IMR-90 (cell line): ENCODE results near the gene KRTAP10-3. TPM values are rescaled to one million over a fixed set of nuclear protein-coding genes. Genes with fewer than 3 reads are reported as not detected.

Experiments used
- ATAC-seq: fragments of 200-7000 bp; cut with Tn5 transposase; 2 replicates; pipeline ENCODE4 v1.9.1; 2020; ENCODE audit warnings: low read depth, mild to moderate bottlenecking, moderate library complexity
- BruUV-seq: library from RNA; stranded (reverse); fragments of 400-500 nt; replicated peaks from 2 replicates; lab custom pipeline; 2021; lab: Mats Ljungman, UMichigan
- CTCF ChIA-PET: fragments of 300-600 bp; formaldehyde crosslinking; extraction: SDS; loops from one replicate; lab custom pipeline; 2021; ENCODE audit warnings: antibody characterized with exemption; lab: Yijun Ruan, JAX
- POLR2A ChIA-PET: fragments of 300-600 bp; sonication (Branson Sonifier 250); formaldehyde crosslinking; loops from one replicate; lab custom pipeline; 2022; ENCODE audit warnings: antibody characterized with exemption; ENCODE audit not compliant: unreplicated experiment; lab: Charles Lee
- DNase-seq: peaks from one replicate; pipeline ENCODE4 v3.0.0; 2013
- H2AFZ ChIP-seq: replicated peaks from 2 replicates; pipeline ENCODE3; 2013; ENCODE audit warnings: low read length, mild to moderate bottlenecking; ENCODE audit not compliant: poor library complexity
- H2AK5ac ChIP-seq: 2 replicates; pipeline ENCODE4 v1.6.1; 2013; ENCODE audit warnings: low read depth, low read length, inconsistent platforms
- H2AK9ac ChIP-seq: replicated peaks from 2 replicates; pipeline ENCODE3; 2013; ENCODE audit warnings: mild to moderate bottlenecking, low read depth, low read length, moderate library complexity; ENCODE audit not compliant: poor library complexity
- H2BK120ac ChIP-seq: 2 replicates; pipeline ENCODE4 v1.6.1; 2013; ENCODE audit warnings: low read depth, low read length, inconsistent platforms
- H2BK15ac ChIP-seq: 3 replicates; pipeline ENCODE4 v1.6.1; 2013; ENCODE audit warnings: low read depth, low read length, inconsistent platforms
- H2BK20ac ChIP-seq: 2 replicates; pipeline ENCODE4 v1.6.1; 2013; ENCODE audit warnings: low read depth, mild to moderate bottlenecking, inconsistent platforms, low read length, moderate library complexity
- H2BK5ac ChIP-seq: 2 replicates; pipeline ENCODE4 v1.6.1; 2013; ENCODE audit warnings: mild to moderate bottlenecking, low read depth, low read length, inconsistent platforms; ENCODE audit not compliant: poor library complexity, severe bottlenecking
- H3K14ac ChIP-seq: replicated peaks from 2 replicates; pipeline ENCODE4 v1.6.1; 2013; ENCODE audit warnings: low read depth, low read length, inconsistent platforms
- H3K18ac ChIP-seq: 2 replicates; pipeline ENCODE4 v1.6.1; 2013; ENCODE audit warnings: low read depth, low read length, control low read depth
- H3K23ac ChIP-seq: 2 replicates; pipeline ENCODE4 v1.6.1; 2013; ENCODE audit warnings: low read depth, low read length, inconsistent platforms
- H3K27ac ChIP-seq: 2 replicates; pipeline ENCODE4 v1.5.1; 2013; ENCODE audit warnings: mild to moderate bottlenecking, control low read depth, low read length; ENCODE audit not compliant: insufficient read depth
- H3K27me3 ChIP-seq: 2 replicates; pipeline ENCODE4 v1.6.1; 2013; ENCODE audit warnings: low read length; ENCODE audit not compliant: control insufficient read depth, insufficient read depth
- H3K36me3 ChIP-seq: 2 replicates; pipeline ENCODE4 v1.6.1; 2013; ENCODE audit warnings: low read length, mixed read lengths; ENCODE audit not compliant: control insufficient read depth, insufficient read depth
- H3K4ac ChIP-seq: 2 replicates; pipeline ENCODE4 v1.6.1; 2013; ENCODE audit warnings: low read depth, low read length, inconsistent platforms
- H3K4me1 ChIP-seq: 2 replicates; pipeline ENCODE4 v1.6.1; 2013; ENCODE audit warnings: low read length, mixed read lengths; ENCODE audit not compliant: control insufficient read depth, insufficient read depth
- H3K4me2 ChIP-seq: 2 replicates; pipeline ENCODE4 v1.6.1; 2013; ENCODE audit warnings: low read depth, mild to moderate bottlenecking, control low read depth, low read length, moderate library complexity
- H3K4me3 ChIP-seq: 2 replicates; pipeline ENCODE4 v1.5.1; 2013; ENCODE audit warnings: low read depth, mild to moderate bottlenecking, control low read depth, low read length, moderate library complexity; ENCODE audit not compliant: insufficient read depth
- H3K56ac ChIP-seq: 2 replicates; pipeline ENCODE4 v1.6.1; 2013; ENCODE audit warnings: low read length, inconsistent platforms; ENCODE audit not compliant: insufficient read depth; ENCODE audit errors: extremely low read depth
- H3K79me1 ChIP-seq, 2 experiments: 2 replicates each; pipeline ENCODE4 v1.6.1; 2013; ENCODE audit warnings: low read length in 2 of 2, inconsistent platforms in 1 of 2, low read depth in 1 of 2
- H3K9ac ChIP-seq: 2 replicates; pipeline ENCODE4 v1.6.1; 2013; ENCODE audit warnings: low read depth, low read length, control low read depth
- H3K9me1 ChIP-seq: 2 replicates; pipeline ENCODE4 v1.6.1; 2013; ENCODE audit warnings: low read length, inconsistent platforms; ENCODE audit not compliant: insufficient read depth
- H3K9me3 ChIP-seq: 2 replicates; pipeline ENCODE4 v1.6.1; 2013; ENCODE audit warnings: low read length; ENCODE audit not compliant: control insufficient read depth, insufficient read depth
- H4K20me1 ChIP-seq: 2 replicates; pipeline ENCODE4 v1.6.1; 2013; ENCODE audit warnings: low read length, inconsistent platforms; ENCODE audit not compliant: insufficient read depth
- H4K5ac ChIP-seq: 2 replicates; pipeline ENCODE4 v1.6.1; 2013; ENCODE audit warnings: mild to moderate bottlenecking, low read depth, low read length, control low read depth
- H4K8ac ChIP-seq, 2 experiments: 2 replicates each; pipeline ENCODE4 v1.6.1; 2013; ENCODE audit warnings: low read depth in 2 of 2, low read length in 2 of 2, control low read depth in 1 of 2, inconsistent platforms in 1 of 2
- H4K91ac ChIP-seq: 2 replicates; pipeline ENCODE4 v1.6.1; 2013; ENCODE audit warnings: low read depth, low read length, inconsistent platforms; ENCODE audit not compliant: insufficient read depth
- ELK1 ChIP-seq: fragments of 150-350 bp; IDR thresholded peaks from 2 replicates; pipeline ENCODE4 v1.6.1; 2016; ENCODE audit warnings: low read depth, mild to moderate bottlenecking, low read length, moderate library complexity, borderline replicate concordance
- FOS ChIP-seq: fragments of 150-350 bp; IDR thresholded peaks from 2 replicates; pipeline ENCODE4 v1.6.1; 2016; ENCODE audit warnings: low read depth, low read length
- MAFK ChIP-seq: IDR thresholded peaks from 2 replicates; pipeline ENCODE4 v1.6.1; 2012; ENCODE audit warnings: low read depth, low read length, improper control_type of control experiment
- MAZ ChIP-seq: IDR thresholded peaks from 2 replicates; pipeline ENCODE4 v1.6.1; 2012; ENCODE audit warnings: low read depth, mild to moderate bottlenecking, low read length, improper control_type of control experiment, moderate library complexity, borderline replicate concordance
- RAD21 ChIP-seq: IDR thresholded peaks from 2 replicates; pipeline ENCODE4 v1.6.1; 2012; ENCODE audit warnings: low read length, improper control_type of control experiment
- RFX5 ChIP-seq: IDR thresholded peaks from 2 replicates; pipeline ENCODE4 v1.8.0; 2012; ENCODE audit warnings: low read depth, mild to moderate bottlenecking, low read length, moderate library complexity
- WGBS, 2 experiments: methylation state at CpG; one replicate each; pipeline versions ENCODE4 v1.1.5 to v1.1.7; 2013; ENCODE audit warnings: missing lambda C conversion rate in 2 of 2; ENCODE audit not compliant: insufficient read length in 1 of 2; ENCODE audit errors: extremely low coverage in 2 of 2; 5-methylcytosine and 5-hydroxymethylcytosine counted together
- dilution Hi-C: fragments of 300-500 bp; cut with HindIII; formaldehyde crosslinking; loops from one replicate; pipeline ENCODE4 v1.14.3; 2018; ENCODE audit warnings: low sequenced_read_pairs; ENCODE audit not compliant: unreplicated experiment
- in situ Hi-C: fragments of 300-500 bp; cut with MboI; formaldehyde crosslinking; loops from 3 replicates; pipeline ENCODE4 v1.14.3; 2019; ENCODE audit warnings: low sequenced_read_pairs, inconsistent platforms, mixed read lengths
- intact Hi-C: fragments of 100-400 bp; cut with micrococcal nuclease; formaldehyde crosslinking; loops from 2 replicates; pipeline ENCODE4 v1.10.0; 2022
- polyA plus RNA-seq, 3 experiments: library from polyadenylated mRNA; depleted of rRNA; stranded (reverse); fragments of >200 nt; gene quantifications; 2 replicates each; pipeline ENCODE4 v1.2.3, GENCODE V29; 2012; ENCODE audit warnings: low replicate concordance in 1 of 3
- total RNA-seq: library from RNA; depleted of rRNA; stranded (reverse); fragments of >200 nt; gene quantifications from 2 replicates; pipeline ENCODE4 v1.2.3, GENCODE V29; 2012

Gene KRTAP10-3
- total and polyA plus RNA-seq, 2 of the 4 experiments (the other 2 are of a cell fraction), result not detected

- TF ChIP-seq MAZ, result no peak
- no peak for TF ChIP-seq RAD21
- no peak for TF ChIP-seq RFX5
- TF ChIP-seq FOS, result no peak
- no peak for TF ChIP-seq MAFK
Observed at GRCh38 chr21:44521928-44522752, 36.5 kb downstream of the KRTAP10-3 start (continued).

- Histone ChIP-seq H3K4ac (no peak overlapping the region), H2BK120ac (no peak overlapping the region), H3K4me1 (no peaks in the 10 kb centered on the region), H3K4me3 (no peak overlapping the region), H2AFZ (no peak overlapping the region), H3K9me1 (no peaks in the 10 kb centered on the region), H3K27me3 (no peaks in the 10 kb centered on the region), H3K9me3 (peaks cover 11% of the 10 kb centered on the region), H4K5ac (no peak overlapping the region), H3K14ac (no peak overlapping the region), H3K9ac (no peak overlapping the region), H4K91ac (no peak overlapping the region), H3K18ac (no peak overlapping the region), H3K27ac (no peak overlapping the region), H2AK5ac (no peak overlapping the region), H3K79me1 (no peaks in the 10 kb centered on the region), H3K56ac (no peak overlapping the region), H3K4me2 (no peak overlapping the region), H2BK20ac (no peak overlapping the region), H3K23ac (no peak overlapping the region), H2BK5ac (no peak overlapping the region), H4K8ac (no peak overlapping the region), H3K36me3 (no peaks in the 10 kb centered on the region), H2AK9ac (no peak overlapping the region), H2BK15ac (no peak overlapping the region), H4K20me1 (no peaks in the 10 kb centered on the region)
- WGBS, 2 experiments, result 73% methylated on average over 6 of the region's 22 CpGs; no CpG with 5 or more reads in 1 of the 2 experiments
- CTCF ChIA-PET, result no interaction called here
- TF ChIP-seq RFX5, result no peak
- no peak for TF ChIP-seq ELK1
- intact Hi-C loops, result no loop called here
- POLR2A ChIA-PET, result no interaction called here
- dilution Hi-C loops, result no loop called here
- in situ Hi-C loops, result loop anchor here (25.0 kb wide), 1 partner anchor 416 kb away; the partner anchor contains the start of gene SLX9
- no peak for DNase-seq
- BruUV-seq, result no TSS peak
- ATAC-seq, result no peak
Observed at GRCh38 chr21:44521301-44521927, 37.2 kb downstream of the KRTAP10-3 start.
